AG10803 (cell line): ENCODE measurements around the gene UBAC1.

Experiments used
- DNase-seq: peaks from one replicate; pipeline ENCODE4 v3.0.0; 2010; ENCODE audit warnings: low read depth
- H3K4me3 ChIP-seq: 2 replicates; pipeline ENCODE4 v1.5.1; 2011; ENCODE audit warnings: mild to moderate bottlenecking, low read length, control low read depth
- TF ChIP-seq, protein P1 (sequence below): conservative IDR thresholded peaks from 2 replicates; pipeline ENCODE4 v1.5.1; 2011; ENCODE audit warnings: mild to moderate bottlenecking, low read length, control low read depth, inconsistent platforms

The UBAC1 gene

DNA sequence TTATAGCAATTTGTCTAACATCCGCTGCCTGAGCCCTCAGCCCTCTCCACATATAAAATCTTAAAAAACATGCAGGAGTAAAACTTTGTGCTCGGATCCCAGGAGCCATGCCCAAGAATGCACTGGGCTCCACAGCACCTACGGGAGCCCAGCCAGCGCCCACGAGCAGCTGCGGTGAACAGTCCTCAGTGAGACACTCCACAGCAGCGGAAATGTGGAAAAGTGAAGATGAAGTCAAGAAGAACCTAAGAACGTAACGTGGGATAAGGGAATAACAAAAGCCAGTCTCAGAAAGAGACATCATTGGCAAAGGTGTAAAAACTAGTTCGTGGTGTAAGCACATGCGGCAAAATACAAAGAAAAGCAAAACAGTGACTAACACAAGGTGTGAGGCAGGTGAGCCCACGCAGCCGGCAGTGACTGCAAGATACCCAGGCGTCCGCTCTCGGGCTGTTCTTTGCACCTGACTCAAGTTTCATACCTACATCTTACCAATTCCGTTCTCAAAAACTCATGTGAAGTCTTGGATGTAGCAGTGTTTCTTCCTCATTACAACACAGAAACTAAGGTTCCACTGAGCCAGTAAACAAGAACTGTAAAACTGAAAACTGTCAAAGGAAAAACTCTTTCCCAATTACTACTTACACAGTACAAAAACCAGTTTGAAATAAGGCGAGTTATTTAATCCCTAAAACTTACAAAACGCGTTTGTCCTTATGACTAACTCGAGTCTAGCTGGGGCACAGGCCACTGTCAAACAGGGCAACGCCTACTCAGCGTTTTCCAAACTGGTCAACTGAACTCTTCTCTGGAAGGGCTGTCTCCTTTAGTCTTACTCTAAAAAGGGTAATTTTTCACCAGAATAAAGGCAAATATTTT is 55.6 kb downstream of the UBAC1 start:
- TF ChIP-seq, protein P1, sequence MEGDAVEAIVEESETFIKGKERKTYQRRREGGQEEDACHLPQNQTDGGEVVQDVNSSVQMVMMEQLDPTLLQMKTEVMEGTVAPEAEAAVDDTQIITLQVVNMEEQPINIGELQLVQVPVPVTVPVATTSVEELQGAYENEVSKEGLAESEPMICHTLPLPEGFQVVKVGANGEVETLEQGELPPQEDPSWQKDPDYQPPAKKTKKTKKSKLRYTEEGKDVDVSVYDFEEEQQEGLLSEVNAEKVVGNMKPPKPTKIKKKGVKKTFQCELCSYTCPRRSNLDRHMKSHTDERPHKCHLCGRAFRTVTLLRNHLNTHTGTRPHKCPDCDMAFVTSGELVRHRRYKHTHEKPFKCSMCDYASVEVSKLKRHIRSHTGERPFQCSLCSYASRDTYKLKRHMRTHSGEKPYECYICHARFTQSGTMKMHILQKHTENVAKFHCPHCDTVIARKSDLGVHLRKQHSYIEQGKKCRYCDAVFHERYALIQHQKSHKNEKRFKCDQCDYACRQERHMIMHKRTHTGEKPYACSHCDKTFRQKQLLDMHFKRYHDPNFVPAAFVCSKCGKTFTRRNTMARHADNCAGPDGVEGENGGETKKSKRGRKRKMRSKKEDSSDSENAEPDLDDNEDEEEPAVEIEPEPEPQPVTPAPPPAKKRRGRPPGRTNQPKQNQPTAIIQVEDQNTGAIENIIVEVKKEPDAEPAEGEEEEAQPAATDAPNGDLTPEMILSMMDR: no peak
- DNase-seq: no peak
- H3K4me3 ChIP-seq: peak overlapping the region; percentile 56

DNA sequence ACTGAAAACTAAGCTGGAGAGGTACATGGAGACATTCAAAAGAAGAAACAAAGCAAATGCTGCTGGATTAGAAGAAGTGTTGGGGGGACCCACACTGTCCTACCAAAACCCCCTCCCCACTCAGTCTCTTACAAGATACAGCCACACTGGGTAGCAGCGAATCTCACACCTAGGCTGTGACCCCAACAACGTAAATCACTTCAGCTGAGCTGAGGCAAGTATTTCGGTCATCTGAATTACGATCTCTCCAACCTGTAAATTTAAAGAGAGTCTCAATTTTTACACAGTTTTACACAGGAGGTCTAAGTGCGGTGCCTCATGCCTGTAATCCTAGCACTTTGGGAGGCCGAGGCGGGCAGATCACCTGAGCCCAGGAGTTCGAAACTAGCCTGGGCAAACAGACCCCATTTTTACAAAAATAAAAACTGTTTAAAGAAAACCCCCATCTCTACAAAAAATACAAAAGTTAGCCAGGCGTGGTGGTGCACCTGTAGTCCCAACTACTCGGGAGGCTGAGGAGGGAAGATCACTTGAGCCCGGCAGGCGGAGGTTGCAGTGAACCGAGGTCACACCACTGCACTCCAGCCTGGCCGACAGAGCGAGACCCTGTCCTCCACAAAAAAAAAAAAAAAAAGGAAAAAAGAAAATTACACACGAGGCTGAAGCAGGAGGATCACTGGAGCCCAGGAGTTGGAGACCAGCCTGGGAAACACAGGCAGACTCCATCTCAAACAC is 57.2 kb downstream of the UBAC1 start:
- H3K4me3 ChIP-seq: no peak overlapping the region
- no peak for DNase-seq
- TF ChIP-seq, protein P1: no peak

DNA sequence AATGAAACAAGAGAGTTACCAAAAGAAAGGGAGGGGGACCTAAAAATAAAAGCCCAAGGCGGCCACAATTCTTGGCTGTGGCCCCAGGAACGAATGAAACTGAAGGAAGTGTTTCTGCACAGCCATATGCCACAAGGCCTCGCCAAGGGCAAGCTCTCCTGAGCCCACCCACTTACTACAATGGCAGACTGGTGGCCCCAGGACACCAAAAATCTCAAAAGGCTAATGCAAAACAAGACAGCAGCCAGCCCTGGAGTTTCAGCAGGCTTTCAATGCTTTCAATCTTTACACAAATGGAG is 57.9 kb downstream of the UBAC1 start:
- DNase-seq: no peak
- no peak overlapping the region for H3K4me3 ChIP-seq
- TF ChIP-seq, protein P1: no peak

DNA sequence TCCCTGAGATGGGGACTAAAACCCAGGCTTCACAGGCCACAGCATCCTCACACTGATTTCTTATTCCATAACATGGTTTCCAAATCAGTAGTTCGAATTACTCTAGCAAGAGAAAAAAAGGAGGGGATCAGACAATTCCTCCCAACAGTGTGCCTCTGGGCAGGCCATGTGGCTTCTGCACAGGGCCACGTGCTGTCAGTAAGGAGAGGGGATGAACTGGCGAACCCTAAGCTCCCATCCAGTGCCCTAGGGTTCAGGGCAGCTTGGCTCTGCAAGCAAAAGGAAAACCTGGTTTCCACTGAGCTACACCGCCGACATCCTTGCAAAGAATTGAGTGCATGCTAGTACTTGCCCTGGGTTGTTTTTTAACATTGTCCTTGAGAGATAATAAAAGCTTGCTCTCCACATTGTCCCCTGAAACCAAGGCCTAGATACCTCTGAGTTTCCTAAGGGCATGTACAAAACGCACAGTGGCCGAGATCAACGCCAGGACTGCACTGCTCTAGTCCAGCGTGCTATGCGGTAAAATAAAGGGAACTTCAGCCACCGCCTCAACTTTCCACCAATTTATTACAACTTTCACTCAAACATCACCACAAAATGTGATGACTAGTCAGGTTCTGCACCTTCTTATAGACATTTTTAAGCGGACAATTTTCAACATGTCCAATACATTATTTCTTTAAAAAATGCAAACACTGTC is 58.4 kb downstream of the UBAC1 start:
- no peak for DNase-seq
- TF ChIP-seq, protein P1: no peak
- no peak overlapping the region for H3K4me3 ChIP-seq

DNA sequence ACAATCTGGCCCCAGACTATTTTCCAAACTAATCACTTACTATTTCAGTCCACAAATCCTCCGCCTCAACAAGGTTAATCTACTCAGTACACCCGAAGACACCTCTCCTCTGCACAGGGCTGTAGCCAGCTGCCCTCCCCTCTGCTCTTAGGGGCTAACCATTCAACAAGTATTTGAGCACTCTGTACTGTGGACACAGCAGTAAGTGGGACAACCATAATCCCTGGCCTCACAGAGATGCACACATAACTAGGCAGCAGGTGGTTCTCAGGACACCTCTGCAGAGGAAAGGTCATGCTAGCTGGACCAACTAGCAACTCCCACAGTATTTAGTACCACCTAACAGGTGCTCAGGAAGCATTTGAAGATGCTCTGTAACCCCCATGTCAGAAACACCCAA is 59.3 kb downstream of the UBAC1 start:
- no peak for DNase-seq
- H3K4me3 ChIP-seq: no peak overlapping the region
- TF ChIP-seq, protein P1: no peak

DNA sequence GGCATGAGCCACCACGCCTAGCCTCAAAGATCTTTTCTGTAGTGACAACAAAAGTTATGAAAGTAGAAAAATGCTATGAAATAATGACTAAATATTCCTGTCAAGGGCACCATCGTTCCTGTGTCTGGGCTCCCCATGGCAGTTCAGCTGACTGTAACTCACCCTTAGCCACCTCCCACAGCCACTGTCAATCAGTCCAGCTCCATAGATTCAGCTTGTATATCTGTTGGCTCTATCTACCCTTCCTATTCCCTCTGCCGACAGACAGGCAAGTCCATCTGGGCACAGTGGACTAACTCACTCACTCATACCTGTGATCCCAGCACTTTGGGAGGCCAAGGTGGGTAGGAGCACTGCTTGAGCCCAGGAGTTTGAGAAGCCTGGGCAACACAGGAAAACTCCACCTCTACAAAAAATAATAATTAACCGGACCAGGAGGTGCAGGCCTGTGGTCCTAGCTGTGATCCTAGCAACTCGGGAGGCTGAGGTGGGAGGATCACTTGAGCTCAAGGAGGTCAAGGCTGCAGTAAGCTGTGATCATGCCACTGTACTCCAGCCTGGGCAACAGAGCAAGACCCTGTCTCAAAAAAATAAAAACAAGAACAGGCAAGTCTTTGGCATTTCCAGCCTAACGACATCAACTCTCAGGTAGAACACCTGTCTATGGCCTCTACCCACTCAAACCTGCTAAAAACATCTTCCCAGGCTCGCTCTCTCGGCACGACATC is 60.0 kb downstream of the UBAC1 start:
- H3K4me3 ChIP-seq: no peak overlapping the region
- no peak for DNase-seq
- TF ChIP-seq, protein P1: no peak
